Measurements from ENCODE around the gene ZNF345. TPM values are rescaled to one million over a fixed set of nuclear protein-coding genes. Genes with fewer than 3 reads are reported as not detected.

Gene ZNF345
- total RNA-seq, result 1.8 and 2.2 TPM in 2 replicates

GRCh38 chr19:36850559-36851442 is at the start of gene ZNF345:
TSS of gene ZNF345 (plus strand) at chr19:36850876. CDS start at chr19:36876831, 25,955 bp downstream.

DNA sequence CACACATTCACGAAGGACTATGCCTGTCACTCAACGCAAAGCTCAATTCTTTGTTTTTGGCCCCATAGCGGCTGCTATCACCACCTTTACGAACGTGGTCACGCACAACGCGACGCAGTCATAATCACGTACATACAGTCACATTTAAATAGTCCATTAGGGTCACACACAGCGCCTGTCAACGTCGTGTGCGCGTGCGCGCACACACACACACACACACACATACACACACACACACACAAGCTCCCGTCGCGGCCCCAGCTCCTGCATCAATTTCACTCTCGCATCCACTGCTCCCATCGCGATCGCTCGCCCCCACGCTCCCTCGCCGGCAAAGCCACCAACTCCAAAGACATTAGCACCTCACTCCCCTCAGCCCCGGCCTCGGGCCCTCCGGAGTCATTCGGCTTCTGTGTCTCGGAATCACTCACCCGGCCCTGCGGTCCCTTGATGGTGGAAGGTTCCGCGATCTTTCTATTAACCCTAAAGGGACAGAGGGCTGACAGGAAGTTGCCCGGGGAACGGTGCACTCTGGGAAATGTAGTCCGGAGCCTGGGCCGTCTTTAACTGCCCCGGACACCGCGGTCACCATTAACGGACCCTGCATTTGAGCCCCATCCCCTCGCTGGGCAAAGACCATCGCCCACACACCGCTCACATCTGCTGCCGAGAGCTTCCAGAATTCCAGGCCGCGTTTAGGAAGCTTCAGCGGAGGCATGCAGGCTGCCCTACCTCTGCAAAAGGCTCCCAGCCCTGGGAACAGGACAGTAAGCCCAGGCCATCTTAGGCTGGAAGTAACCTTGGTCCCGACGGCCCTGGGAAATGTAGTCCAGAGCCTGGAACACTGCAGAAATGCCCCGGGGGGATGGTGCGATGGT is 12.5 kb upstream of the ZNF345 start, which contains the start of gene ZNF790:
Gene ZNF790 (minus strand): TSS at position 482 of the 878 bp plus-strand sequence. CDS start 12,768 bp downstream, outside the sequence.

GRCh38 chr19:36915992-36916830 is 65.5 kb downstream of the ZNF345 start, which contains the start of the genes ZNF568 and ZNF829:
TSS of gene ZNF568 (plus strand) at chr19:36916332. CDS start at chr19:36922771, 6,439 bp downstream.
TSS of gene ZNF829 (minus strand) at chr19:36916291. CDS start at chr19:36915167, 1,124 bp downstream.

Small RNA genes lying within 50 kb of the gene (small RNA-seq; reads per million reads assigned to genes)
- gene RF00019, result not detected

Other genes with a start within 250 kb of the ZNF345 start
- 2.2 and 2.7 TPM in 2 replicates for gene ZNF382, start 245.6 kb upstream of the ZNF345 start, total RNA-seq
- 6.3 and 6.6 TPM in 2 replicates for gene ZNF461, start 184.0 kb upstream of the ZNF345 start, total RNA-seq
- 3.3 and 5.1 TPM in 2 replicates for gene ZNF567, start 163.3 kb upstream of the ZNF345 start, total RNA-seq
- gene ZNF850, start 78.1 kb upstream of the ZNF345 start, total RNA-seq, result 2.0 and 2.6 TPM in 2 replicates
- 4.1 and 5.5 TPM in 2 replicates for gene ZNF790, start 12.5 kb upstream of the ZNF345 start, total RNA-seq
- gene ZNF829, start 65.4 kb downstream of the ZNF345 start, total RNA-seq, result 2.6 and 3.9 TPM in 2 replicates
- 7.8 and 9.2 TPM in 2 replicates for gene ZNF568, start 65.5 kb downstream of the ZNF345 start, total RNA-seq
- 5.9 and 6.2 TPM in 2 replicates for gene ZNF420, start 227.6 kb downstream of the ZNF345 start, total RNA-seq